ENCODE measurements around the gene TTLL11.

- TF ChIP-seq FOXA1 (IDR thresholded peaks at IDR 0.05) (no peak), CTCF (IDR thresholded peaks at IDR 0.05; ENCODE audit: low read depth, low read length, missing input control) (no peak), EGR1 (IDR thresholded peaks at IDR 0.05; ENCODE audit: low read depth in 2 of 2) (no peak), GABPA (IDR thresholded peaks at IDR 0.05 in 1 of 2, conservative IDR thresholded peaks at IDR 0.05 in 1 of 2) (no peak), ZBTB33 (IDR thresholded peaks at IDR 0.05) (no peak), TAF1 (conservative IDR thresholded peaks at IDR 0.05) (no peak), YY1 (IDR thresholded peaks at IDR 0.05) (no peak), MAX (IDR thresholded peaks at IDR 0.05) (no peak), RAD21 (IDR thresholded peaks at IDR 0.05) (no peak), JUND (IDR thresholded peaks at IDR 0.05) (no peak)
- TF ChIP-seq, protein P1, sequence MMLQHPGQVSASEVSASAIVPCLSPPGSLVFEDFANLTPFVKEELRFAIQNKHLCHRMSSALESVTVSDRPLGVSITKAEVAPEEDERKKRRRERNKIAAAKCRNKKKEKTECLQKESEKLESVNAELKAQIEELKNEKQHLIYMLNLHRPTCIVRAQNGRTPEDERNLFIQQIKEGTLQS (IDR thresholded peaks at IDR 0.05): no peak
- TF ChIP-seq, protein P2, sequence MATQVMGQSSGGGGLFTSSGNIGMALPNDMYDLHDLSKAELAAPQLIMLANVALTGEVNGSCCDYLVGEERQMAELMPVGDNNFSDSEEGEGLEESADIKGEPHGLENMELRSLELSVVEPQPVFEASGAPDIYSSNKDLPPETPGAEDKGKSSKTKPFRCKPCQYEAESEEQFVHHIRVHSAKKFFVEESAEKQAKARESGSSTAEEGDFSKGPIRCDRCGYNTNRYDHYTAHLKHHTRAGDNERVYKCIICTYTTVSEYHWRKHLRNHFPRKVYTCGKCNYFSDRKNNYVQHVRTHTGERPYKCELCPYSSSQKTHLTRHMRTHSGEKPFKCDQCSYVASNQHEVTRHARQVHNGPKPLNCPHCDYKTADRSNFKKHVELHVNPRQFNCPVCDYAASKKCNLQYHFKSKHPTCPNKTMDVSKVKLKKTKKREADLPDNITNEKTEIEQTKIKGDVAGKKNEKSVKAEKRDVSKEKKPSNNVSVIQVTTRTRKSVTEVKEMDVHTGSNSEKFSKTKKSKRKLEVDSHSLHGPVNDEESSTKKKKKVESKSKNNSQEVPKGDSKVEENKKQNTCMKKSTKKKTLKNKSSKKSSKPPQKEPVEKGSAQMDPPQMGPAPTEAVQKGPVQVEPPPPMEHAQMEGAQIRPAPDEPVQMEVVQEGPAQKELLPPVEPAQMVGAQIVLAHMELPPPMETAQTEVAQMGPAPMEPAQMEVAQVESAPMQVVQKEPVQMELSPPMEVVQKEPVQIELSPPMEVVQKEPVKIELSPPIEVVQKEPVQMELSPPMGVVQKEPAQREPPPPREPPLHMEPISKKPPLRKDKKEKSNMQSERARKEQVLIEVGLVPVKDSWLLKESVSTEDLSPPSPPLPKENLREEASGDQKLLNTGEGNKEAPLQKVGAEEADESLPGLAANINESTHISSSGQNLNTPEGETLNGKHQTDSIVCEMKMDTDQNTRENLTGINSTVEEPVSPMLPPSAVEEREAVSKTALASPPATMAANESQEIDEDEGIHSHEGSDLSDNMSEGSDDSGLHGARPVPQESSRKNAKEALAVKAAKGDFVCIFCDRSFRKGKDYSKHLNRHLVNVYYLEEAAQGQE (IDR thresholded peaks at IDR 0.05): no peak
Measured at GRCh38 chr9:121817476-121817875, 275.6 kb downstream of the TTLL11 start.
